Fibroblast of skin of right quadriceps (primary cell): Measurements from ENCODE around the gene BACH2.

ENCODE experiments used
- DNase-seq: peaks from one replicate; pipeline ENCODE4 v3.0.0-alpha.2; 2013

The BACH2 gene

GRCh38 chr6:90204327-90205056, 92.2 kb downstream of the BACH2 start:
- DNase-seq = peak; percentile 43

- DNase-seq = no peak
Measured at GRCh38 chr6:90203672-90204071, 93.0 kb downstream of the BACH2 start.

GRCh38 chr6:90202156-90202555, 94.5 kb downstream of the BACH2 start:
- DNase-seq = no peak

- DNase-seq = no peak
Measured at GRCh38 chr6:90199900-90200299, 96.7 kb downstream of the BACH2 start.

GRCh38 chr6:90198758-90199425, 97.8 kb downstream of the BACH2 start:
- DNase-seq = no peak

DNA sequence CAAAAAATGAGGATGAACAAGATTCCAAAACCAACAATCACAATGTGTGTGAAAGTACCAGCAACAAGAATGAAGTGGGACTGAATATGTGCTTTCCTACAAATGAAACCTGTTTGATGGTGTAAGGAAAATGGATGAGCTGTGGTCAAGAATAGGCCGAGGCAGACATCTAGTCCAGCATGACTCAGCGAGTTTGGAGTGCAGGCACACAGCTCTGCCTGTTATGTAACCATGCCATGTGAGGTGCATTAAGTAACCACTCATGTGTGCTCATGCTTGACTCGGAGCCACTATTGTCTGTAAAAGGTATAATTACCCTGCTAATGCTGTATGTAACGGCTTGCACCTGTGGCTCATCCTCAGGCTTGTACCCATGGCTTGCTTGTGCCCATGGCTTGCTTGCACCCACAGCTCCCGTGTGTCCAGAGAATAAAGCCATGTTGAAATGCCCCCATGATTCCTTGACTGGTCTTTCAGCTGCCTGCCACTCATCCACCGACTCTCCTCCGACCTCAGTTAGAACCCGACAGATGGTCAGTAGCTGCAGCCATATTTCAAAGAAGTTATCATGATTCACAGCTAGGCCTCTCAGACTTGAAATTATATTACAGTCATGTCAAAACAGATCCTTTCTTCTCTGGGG, 98.7 kb downstream of the BACH2 start:
- DNase-seq = peak; percentile 35

DNA sequence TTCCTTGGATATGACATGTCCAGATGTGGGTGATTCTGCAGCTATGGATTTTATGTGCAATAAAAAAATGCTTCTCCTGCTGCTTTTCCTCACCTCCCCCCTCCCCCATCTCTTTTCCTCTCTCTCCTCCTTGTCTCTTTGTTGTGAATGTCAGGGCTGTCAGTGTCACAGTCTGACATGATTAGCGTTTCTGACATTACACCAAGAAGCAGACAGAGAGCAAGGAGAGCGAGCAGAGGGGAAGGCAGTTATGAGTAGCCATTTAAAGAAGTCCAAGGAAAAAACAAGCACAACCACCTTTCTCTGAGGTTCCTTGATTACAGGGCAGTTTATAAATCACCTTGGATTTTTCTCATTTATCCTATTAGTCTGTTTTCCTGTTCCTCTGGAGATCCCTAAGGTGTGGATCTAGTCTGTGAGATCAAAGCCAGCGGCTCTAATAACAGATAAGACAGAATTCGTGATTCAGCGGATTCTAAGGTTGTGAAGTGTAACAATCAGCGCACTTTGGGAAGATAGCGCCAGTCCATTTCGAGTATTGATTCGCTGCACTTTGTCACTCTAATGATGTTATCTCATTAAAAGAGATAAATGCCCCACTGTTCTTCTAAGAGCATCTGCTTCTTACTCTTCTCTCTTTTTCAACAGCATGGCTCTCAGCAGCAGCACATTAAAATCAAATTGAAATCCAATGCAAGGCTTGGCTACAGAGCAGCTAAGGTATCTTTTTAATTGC, 101.4 kb downstream of the BACH2 start:
- DNase-seq = no peak

DNA sequence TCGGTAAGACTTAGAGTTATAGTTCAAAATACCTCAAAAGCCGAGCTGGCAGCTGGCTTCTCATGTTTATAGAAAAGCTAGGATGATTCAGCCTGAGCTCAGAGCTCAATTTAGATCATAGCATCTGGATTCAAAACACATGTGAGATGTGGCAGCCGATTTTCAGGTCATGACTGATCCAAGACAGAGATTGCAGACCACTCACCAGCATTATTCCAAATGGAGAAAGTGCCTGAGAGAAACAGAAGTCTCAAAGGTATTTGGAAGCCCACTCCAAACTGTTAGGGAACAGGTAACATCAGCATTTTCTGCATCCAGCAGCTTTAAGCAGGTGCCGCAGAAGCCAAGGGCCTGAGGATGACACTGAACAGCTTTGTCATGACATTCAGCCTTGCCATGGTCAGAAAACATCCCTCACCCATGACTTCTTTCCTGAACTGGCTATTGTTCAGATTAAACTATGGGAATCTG, 102.2 kb downstream of the BACH2 start:
- peak; percentile 86 for DNase-seq

GRCh38 chr6:90193359-90193758, 103.3 kb downstream of the BACH2 start:
- DNase-seq = no peak

GRCh38 chr6:90192857-90193256, 103.8 kb downstream of the BACH2 start:
- no peak for DNase-seq

GRCh38 chr6:90190752-90191395, 105.8 kb downstream of the BACH2 start:
- no peak for DNase-seq

GRCh38 chr6:90190131-90190530, 106.5 kb downstream of the BACH2 start:
- peak; percentile 83 for DNase-seq

DNA sequence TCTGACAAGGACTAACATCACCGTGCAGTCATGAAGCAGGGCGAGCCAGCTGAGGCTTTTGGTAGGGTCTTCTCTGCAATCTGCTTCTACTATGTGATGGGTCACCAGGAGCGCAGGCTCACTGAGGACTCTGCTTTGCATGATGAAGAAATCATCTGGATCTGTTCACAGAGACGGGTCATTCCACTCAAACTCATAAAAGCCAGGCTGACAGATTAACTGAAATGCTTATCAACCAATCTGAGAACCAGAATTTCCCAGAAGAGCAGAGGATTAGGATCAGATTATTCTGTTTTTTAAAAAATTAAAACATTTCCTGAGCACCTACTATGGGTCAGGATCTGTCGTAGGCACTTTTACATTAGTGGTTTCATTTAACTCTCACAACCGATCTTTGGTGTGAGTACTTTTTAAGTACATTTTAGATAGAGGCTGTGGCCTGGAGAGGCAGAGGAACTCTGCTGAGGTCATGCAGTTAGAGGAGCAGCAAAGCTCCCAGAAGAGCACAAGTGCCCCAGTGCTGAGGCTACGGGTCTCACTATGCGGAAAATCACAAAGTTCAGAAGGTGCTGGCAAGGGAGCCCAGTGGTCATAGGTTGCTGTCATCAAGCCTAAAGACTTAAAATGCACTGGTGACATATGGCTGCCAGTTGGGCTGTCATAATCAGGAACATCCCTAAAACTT, 109.1 kb downstream of the BACH2 start:
- DNase-seq = no peak

DNA sequence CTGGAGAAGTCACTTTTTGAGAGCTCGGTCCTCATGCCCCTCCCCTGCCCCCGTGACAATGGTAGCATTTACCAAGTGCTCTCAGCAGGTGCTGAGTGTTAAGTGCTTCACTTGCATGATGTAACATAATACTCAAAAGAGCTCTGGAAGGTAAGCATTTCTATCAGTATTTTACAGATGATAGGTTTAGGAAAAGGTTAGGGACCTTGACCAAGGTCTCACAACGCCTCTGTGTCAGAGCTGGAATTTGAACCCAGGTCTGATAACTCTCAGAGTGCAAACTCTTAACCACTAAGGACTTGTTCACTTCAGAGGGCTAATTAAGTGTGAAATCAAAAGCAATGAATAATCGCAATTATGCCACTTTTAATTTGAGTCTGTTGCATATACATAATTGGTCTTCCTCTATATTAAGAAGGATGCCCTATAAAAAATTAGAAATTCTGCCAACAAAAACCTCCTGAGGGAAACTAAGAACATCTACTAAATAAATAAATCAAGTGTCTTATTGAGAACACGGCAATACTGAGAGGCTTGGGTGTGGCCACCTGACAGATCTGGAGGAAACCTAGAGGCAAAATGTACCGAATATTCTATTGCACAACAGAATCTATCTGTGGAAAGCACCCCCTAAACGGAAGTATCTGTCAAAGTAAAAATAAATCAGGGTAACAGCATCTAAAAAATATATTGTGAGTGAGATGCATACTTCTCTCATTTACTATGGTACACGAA, 109.8 kb downstream of the BACH2 start:
- no peak for DNase-seq

DNA sequence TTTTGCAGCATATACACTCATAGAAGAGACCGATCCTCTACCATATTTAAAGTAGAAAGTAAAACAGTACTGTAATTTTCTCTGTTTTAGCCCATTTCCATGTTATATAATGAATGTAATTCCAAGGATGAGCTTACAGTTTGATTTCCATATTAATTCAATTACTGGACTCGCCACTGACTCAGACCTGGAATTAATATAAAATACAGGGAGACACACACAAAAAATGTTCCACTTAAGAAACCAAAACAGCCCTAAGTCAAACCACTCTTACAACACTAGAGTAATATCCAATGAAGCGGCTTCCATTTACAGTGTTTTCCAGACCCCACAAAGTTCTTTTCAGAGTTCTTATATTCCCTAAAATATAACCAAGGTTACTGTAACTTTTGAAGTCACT, 110.6 kb downstream of the BACH2 start:
- peak; percentile 29 for DNase-seq

DNA sequence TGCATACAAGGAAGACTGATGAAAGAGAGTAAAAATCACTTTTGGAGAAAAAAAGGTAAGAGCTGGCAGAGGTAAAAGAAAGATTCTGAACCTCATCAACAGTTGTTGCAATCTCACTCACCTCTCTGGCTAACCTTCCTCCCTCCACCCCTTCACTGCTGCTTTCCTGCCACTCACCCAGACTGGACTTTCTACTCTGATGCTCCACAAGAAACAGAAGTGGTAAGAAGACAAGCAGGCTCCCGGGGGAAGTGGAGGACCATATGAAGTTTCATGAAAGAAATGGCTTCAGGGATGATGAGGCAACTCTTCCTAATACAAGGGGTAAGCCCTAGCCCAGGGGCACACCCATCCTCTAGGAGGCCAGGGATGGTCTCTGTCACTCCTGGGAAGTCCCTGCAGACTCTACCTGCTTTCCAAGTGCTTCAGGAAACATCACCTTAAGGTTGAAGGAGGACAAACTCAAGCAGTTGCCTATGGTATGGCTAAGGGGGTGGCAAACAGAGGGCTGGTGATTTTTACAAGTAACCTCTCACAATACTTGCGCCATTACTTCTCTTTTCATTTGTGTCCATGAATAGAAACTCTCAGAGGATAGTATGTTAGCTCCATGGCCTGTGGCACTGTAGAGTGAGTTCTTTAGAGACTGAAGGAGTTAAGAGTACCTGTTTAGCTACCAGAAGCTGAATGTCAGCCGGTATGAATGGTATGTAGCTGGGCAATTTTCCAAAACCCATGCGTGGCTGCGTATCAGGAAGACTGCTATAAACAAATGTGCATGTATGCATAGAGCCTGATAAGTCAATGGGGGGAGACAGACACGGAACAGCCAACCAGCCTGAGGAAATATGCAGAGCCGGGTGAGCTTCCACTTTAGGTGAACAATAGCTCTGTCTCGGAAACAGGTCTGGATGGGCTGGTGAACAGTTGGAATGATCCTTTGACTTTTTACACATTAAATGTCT, 112.0 kb downstream of the BACH2 start:
- peak; percentile 69 for DNase-seq

DNA sequence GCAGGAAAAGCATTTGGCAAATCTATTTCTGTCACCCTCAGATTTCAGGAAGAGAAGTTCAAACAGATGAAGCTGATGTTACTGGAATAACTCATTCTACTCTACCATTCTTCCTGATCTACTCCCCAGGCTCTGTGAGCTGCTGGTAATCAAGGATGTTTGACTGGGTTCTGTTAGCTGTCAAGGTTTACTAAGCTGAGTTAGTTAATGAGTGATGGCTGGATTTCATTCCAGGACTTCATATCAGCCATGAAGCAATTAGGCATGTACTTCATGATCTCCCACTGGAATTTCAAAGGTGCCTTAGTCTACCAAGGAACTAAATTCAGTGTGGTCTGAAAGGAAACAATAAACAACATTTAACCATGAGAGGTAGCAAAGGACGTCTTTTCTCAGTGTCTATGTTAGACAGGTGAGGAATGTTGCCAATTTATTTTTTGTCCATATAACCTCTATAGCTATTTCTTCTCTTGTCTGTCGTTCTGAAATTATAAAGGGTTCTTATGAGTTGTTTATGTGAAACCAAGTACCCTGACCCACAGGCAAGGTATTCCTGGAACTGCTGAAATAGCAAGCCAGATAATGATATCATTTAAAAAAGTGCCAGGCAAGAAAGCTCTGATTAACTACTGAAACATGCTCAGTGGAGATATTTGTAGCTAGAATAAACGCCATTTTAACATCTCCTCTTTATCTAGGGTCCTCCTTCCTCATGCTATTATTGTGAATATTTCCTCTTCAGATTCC, 112.9 kb downstream of the BACH2 start:
- no peak for DNase-seq

- DNase-seq = no peak
Measured at GRCh38 chr6:90180526-90180925, 116.1 kb downstream of the BACH2 start.
